HepG2 (cell line): ENCODE measurements around the gene CENPB. TPM values are rescaled to one million over a fixed set of nuclear protein-coding genes. Genes with fewer than 3 reads are reported as not detected.

Experiments used
- ATAC-seq: fragments of 200-7000 bp; cut with Tn5 transposase; 3 replicates; pipeline ENCODE4 v1.9.1; 2020; ENCODE audit warnings: mild to moderate bottlenecking, moderate library complexity
- BruUV-seq: library from RNA; stranded (reverse); fragments of 400-500 nt; replicated peaks from 2 replicates; lab custom pipeline; 2021; lab: Mats Ljungman, UMichigan
- CTCF ChIA-PET: fragments of 300-600 bp; formaldehyde crosslinking; extraction: SDS; loops from one replicate; lab custom pipeline; 2021; ENCODE audit warnings: low total read pairs, inconsistent platforms, low intra/inter-chr PET ratio; lab: Yijun Ruan, JAX
- POLR2A ChIA-PET: fragments of 350-600 bp; sonication (Branson Sonifier 250); formaldehyde crosslinking; loops from one replicate; lab custom pipeline; 2020; ENCODE audit warnings: antibody characterized with exemption, inconsistent platforms; lab: Yijun Ruan, JAX
- DNase-seq: peaks from one replicate; pipeline ENCODE4 v3.0.0-alpha.2; 2015; ENCODE audit warnings: low spot score
- FAIRE-seq: peaks from 3 replicates; lab custom pipeline; 2011; peaks lifted over from hg19 to GRCh38; lab: Jason Lieb, UNC
- H2AFZ ChIP-seq: one replicate; pipeline ENCODE4 v1.6.1; 2011; ENCODE audit warnings: low read length, inconsistent platforms
- H3K27ac ChIP-seq: fragments of 300-600 bp; 3 replicates; pipeline ENCODE4 v1.8.0; 2011; ENCODE audit warnings: mixed run types, mild to moderate bottlenecking, mixed read lengths, low read length, inconsistent platforms; ENCODE audit not compliant: insufficient read depth; ENCODE audit errors: extremely low read length
- H3K27me3 ChIP-seq, 2 experiments: fragments of 200-600 bp in 1 of 2; 2 replicates in 1 of 2; 3 replicates in 1 of 2; pipeline versions ENCODE4 v1.6.0 to v1.8.0; 2011; ENCODE audit warnings: low read length in 2 of 2, mild to moderate bottlenecking in 2 of 2, moderate library complexity in 2 of 2, inconsistent platforms in 1 of 2; ENCODE audit not compliant: insufficient read depth in 2 of 2, control insufficient read depth in 1 of 2
- H3K36me3 ChIP-seq, 2 experiments: fragments of 200-600 bp in 1 of 2; replicated peaks in 1 of 2; 2 replicates in 1 of 2; 3 replicates in 1 of 2; pipeline versions ENCODE4 v1.5.1 to v1.8.0; 2011; ENCODE audit warnings: low read length in 2 of 2, inconsistent platforms in 1 of 2; ENCODE audit not compliant: insufficient read depth in 2 of 2, control insufficient read depth in 1 of 2
- H3K4me1 ChIP-seq: 2 replicates; pipeline ENCODE4 v1.5.1; 2012; ENCODE audit warnings: low read length, inconsistent platforms; ENCODE audit not compliant: insufficient read depth
- H3K4me2 ChIP-seq: 2 replicates; pipeline ENCODE4 v1.6.0; 2011; ENCODE audit warnings: low read depth, low read length, inconsistent platforms
- H3K4me3 ChIP-seq, 3 experiments: fragments of 200-600 bp in 1 of 3; sonication (generic), shearing (Covaris generic) in 1 of 3; replicated peaks in 1 of 3; 2 replicates each; pipeline ENCODE4 v1.5.1; 2011 to 2016; ENCODE audit warnings: low read length in 3 of 3, inconsistent platforms in 2 of 3, low read depth in 2 of 3, mild to moderate bottlenecking in 2 of 3, control low read depth in 1 of 3, mixed read lengths in 1 of 3; ENCODE audit not compliant: insufficient read depth in 1 of 3
- H3K79me2 ChIP-seq: one replicate; pipeline ENCODE4 v1.6.1; 2011; ENCODE audit warnings: low read length, inconsistent platforms; ENCODE audit not compliant: insufficient read depth
- H3K9ac ChIP-seq: 2 replicates; pipeline ENCODE4 v1.6.0; 2011; ENCODE audit warnings: mild to moderate bottlenecking, low read depth, low read length, inconsistent platforms; ENCODE audit not compliant: insufficient read depth
- H3K9me3 ChIP-seq: 2 replicates; pipeline ENCODE4 v1.5.1; 2012; ENCODE audit warnings: mild to moderate bottlenecking, low read length
- H4K20me1 ChIP-seq: 2 replicates; pipeline ENCODE4 v1.6.0; 2011; ENCODE audit warnings: inconsistent platforms, mild to moderate bottlenecking, low read length, moderate library complexity; ENCODE audit not compliant: insufficient read depth
- AGO2 ChIP-seq: fragments of 200-400 bp; formaldehyde crosslinking; optimal IDR thresholded peaks from 2 replicates; pipeline ENCODE3; 2017; ENCODE audit warnings: mild to moderate bottlenecking, low read depth, low read length, moderate library complexity
- DR1 ChIP-seq: sonication (generic); formaldehyde crosslinking; IDR thresholded peaks from 2 replicates; pipeline ENCODE4 v1.8.0; 2021; ENCODE audit warnings: mild to moderate bottlenecking, missing genetic modification reagents, inconsistent platforms
- HNRNPL ChIP-seq: fragments of 200-400 bp; formaldehyde crosslinking; IDR thresholded peaks from 2 replicates; pipeline ENCODE4 v1.6.1; 2017; ENCODE audit warnings: mild to moderate bottlenecking, low read depth, low read length
- NFKB2 ChIP-seq: sonication (generic); formaldehyde crosslinking; IDR thresholded peaks from 2 replicates; pipeline ENCODE4 v1.4.0; 2020; ENCODE audit warnings: missing genetic modification reagents, borderline replicate concordance
- NRL ChIP-seq: sonication (generic); formaldehyde crosslinking; IDR thresholded peaks from 2 replicates; pipeline ENCODE4 v1.5.0; 2020; ENCODE audit warnings: missing genetic modification reagents, mild to moderate bottlenecking, moderate library complexity, borderline replicate concordance
- PRPF4 ChIP-seq: fragments of 200-400 bp; formaldehyde crosslinking; IDR thresholded peaks from 2 replicates; pipeline ENCODE4 v1.6.1; 2016; ENCODE audit warnings: low read length, low read depth; ENCODE audit not compliant: poor library complexity, severe bottlenecking
- RBFOX2 ChIP-seq: fragments of 200-400 bp; formaldehyde crosslinking; IDR thresholded peaks from 2 replicates; pipeline ENCODE4 v1.6.1; 2017; ENCODE audit warnings: low read depth, mild to moderate bottlenecking, low read length
- RBM22 ChIP-seq: fragments of 200-400 bp; formaldehyde crosslinking; optimal IDR thresholded peaks from 2 replicates; pipeline ENCODE3; 2017; ENCODE audit warnings: mild to moderate bottlenecking, low read length, moderate library complexity
- SOX6 ChIP-seq, 2 experiments: fragments of 450-650 bp in 1 of 2; sonication (generic) in 1 of 2; formaldehyde crosslinking in 1 of 2; IDR thresholded peaks; 2 replicates each; pipeline versions ENCODE4 v1.4.0 to v1.6.1; 2017 to 2020; ENCODE audit warnings: antibody characterized with exemption in 1 of 2, mild to moderate bottlenecking in 1 of 2, missing genetic modification reagents in 1 of 2
- TEAD3 ChIP-seq: optimal IDR thresholded peaks from 2 replicates; pipeline ENCODE3; 2016; ENCODE audit warnings: borderline replicate concordance
- ZBTB7A ChIP-seq: sonication (generic); formaldehyde crosslinking; IDR thresholded peaks from 2 replicates; pipeline ENCODE4 v1.8.0; 2022; ENCODE audit warnings: mild to moderate bottlenecking, missing genetic modification reagents
- ZC3H13 ChIP-seq: sonication (generic); formaldehyde crosslinking; IDR thresholded peaks from 2 replicates; pipeline ENCODE4 v1.8.1; 2023; ENCODE audit warnings: mild to moderate bottlenecking, missing genetic modification reagents, moderate library complexity
- ZFP1 ChIP-seq: IDR thresholded peaks from 2 replicates; pipeline ENCODE4 v1.6.1; 2016
- ZNF589 ChIP-seq: sonication (generic); formaldehyde crosslinking; conservative IDR thresholded peaks from 2 replicates; pipeline ENCODE4 v1.8.0; 2022; ENCODE audit warnings: mild to moderate bottlenecking, moderate library complexity, missing genetic modification reagents
- ZNF788 ChIP-seq: sonication (generic); formaldehyde crosslinking; IDR thresholded peaks from 2 replicates; pipeline ENCODE4 v1.5.0; 2020; ENCODE audit warnings: mild to moderate bottlenecking, missing genetic modification reagents, borderline replicate concordance
- WGBS: methylation state at CpG from one replicate; pipeline ENCODE4 v1.1.6; 2017; ENCODE audit warnings: low lambda C conversion rate; 5-methylcytosine and 5-hydroxymethylcytosine counted together
- in situ Hi-C: cut with HindIII; loops from 2 replicates; pipeline ENCODE4 v1.10.0; 2017; ENCODE audit warnings: low pct_unique_long_range_greater_than_20kb; ENCODE audit not compliant: extremely low pct_ligation_motif_present
- intact Hi-C: fragments of 100-400 bp; cut with micrococcal nuclease; formaldehyde crosslinking; loops from one replicate; pipeline ENCODE4 v1.10.0; 2022; ENCODE audit not compliant: unreplicated experiment
- polyA plus RNA-seq, 8 experiments: library from polyadenylated mRNA; depleted of rRNA in 3 of 8; stranded (reverse) in 7 of 8; unstranded in 1 of 8; fragments of >200 nt; fragmentation: Illumina TruSeq in 4 of 8; extraction: Trizol in 4 of 8; gene quantifications; 2 replicates each; pipeline versions ENCODE4 v1.2.1 to v1.2.3, GENCODE V29; 2011 to 2016; ENCODE audit warnings: low read depth in 4 of 8, missing spikeins in 1 of 8, mixed read lengths in 1 of 8; ENCODE audit not compliant: insufficient read depth in 1 of 8
- total RNA-seq, 5 experiments: library from RNA; depleted of rRNA; stranded (reverse); fragments of >200 nt; fragmentation: Illumina TruSeq; extraction: Trizol; gene quantifications; 2 replicates each; pipeline ENCODE4 v1.2.3, GENCODE V29; 2016; ENCODE audit warnings: low read depth in 1 of 5
- TF ChIP-seq, protein P1 (sequence below): sonication (generic); formaldehyde crosslinking; IDR thresholded peaks from 2 replicates; pipeline ENCODE4 v1.4.0; 2020; ENCODE audit warnings: missing genetic modification reagents
- TF ChIP-seq, protein P2 (sequence below), 2 experiments: IDR thresholded peaks; 2 replicates each; pipeline ENCODE4 v1.6.1; 2011 to 2012; ENCODE audit warnings: low read length in 2 of 2, borderline replicate concordance in 1 of 2, low read depth in 1 of 2, mild to moderate bottlenecking in 1 of 2, moderate library complexity in 1 of 2

CENPB gene
- total and polyA plus RNA-seq, 2 of the 13 experiments (the other 11 are each of a cell fraction or from before 2014, with no cell fraction given), result 10.4 to 54.5 TPM

DNA sequence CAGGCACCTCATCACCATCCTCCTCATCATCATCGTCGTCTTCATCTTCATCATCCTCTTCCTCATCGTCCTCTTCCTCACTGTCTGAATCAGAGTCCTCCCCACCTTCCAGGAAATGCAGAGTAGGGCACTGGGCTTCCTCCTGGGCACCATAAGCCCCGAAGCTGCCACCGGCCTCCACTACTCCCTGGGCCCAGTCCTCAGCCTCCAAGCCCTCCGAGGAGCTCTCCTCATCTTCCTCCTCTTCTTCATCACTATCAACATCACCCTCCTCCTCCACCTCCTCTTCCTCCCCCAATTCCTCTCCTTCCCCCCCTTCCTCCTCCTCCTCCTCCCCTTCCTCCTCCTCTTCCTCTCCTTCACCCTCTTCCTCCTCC, 1.7 kb downstream of the CENPB start (continued):
- TF ChIP-seq PRPF4, result no peak
- TF ChIP-seq DR1 (CRISPR knock-in tag), result 0 out of 2 replicates have a peak, but pooled peaks have one; percentile 1
- TF ChIP-seq NFKB2 (CRISPR knock-in tag), result 0 out of 2 replicates have a peak, but pooled peaks have one; percentile 5
- TF ChIP-seq ZNF788, result no peak
- TF ChIP-seq SOX6 (IDR thresholded peaks at IDR 0.05), result no peak
- no peak for TF ChIP-seq SOX6 (CRISPR knock-in tag; IDR thresholded peaks at IDR 0.05)

DNA sequence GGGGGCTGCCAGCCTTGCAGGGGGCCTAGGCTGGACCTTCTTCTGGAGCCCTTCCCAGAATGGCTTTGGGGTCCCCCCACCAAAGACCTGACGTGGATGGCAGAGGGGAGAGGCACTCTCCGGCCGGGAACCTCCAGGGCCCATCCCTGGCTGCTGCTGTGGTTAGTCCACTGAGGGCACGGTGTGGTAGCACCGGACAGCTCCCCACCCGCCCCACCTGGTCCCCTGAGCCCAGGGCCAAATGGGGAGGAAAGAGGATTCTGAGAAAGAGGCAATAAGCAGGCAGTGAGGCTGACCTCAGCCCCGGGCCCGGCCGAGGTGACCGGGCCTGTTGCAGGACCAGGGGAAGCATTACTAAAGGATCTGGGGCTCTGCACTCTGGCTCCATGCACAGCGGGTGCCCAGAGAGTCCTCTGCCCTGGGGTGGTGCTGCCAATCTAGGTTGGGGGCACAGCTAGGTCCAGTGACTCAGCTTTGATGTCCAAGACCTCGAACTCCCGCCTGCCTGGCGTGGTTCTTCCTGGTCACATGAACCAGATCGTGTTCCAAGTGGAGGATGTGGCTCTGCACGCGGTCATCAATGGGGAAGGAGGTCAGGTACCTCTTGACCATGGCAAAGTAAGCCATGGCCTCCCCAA, 2.2 kb downstream of the CENPB start:
- Histone ChIP-seq H3K4me1 (peaks cover 81% of the 10 kb centered on the region), H3K36me3 (no peaks in the 10 kb centered on the region), H3K4me2 (peak overlapping the region; percentile 94), H3K4me3 (no peak overlapping the region), H3K27me3 (peaks cover 0 to 23% of the 10 kb centered on the region in 2 experiments; a peak in 4 of 5 replicates), H3K9ac (no peak overlapping the region), H3K9me3 (no peaks in the 10 kb centered on the region), H2AFZ (no peak overlapping the region), H4K20me1 (peaks cover 5% of the 10 kb centered on the region; the same call in 1 of the 2 replicates), H3K79me2 (peaks cover 9% of the 10 kb centered on the region), H3K27ac (no peak overlapping the region)
- ChIA-PET CTCF (no interaction called here), POLR2A (interaction anchor here (7.6 to 10.4 kb wide), 2 partner anchors 16 to 35 kb away, joined by 74 to 134 read pairs; partner anchors contain the start of genes ADISSP and AP5S1)
- WGBS, result 95% methylated on average over 11 of the region's 17 CpGs
- TSS peak; percentile 90 for BruUV-seq
- intact Hi-C loops (loop anchor here (5.0 kb wide), 1 partner anchor 308 kb away; no protein-coding TSS in a partner anchor), in situ Hi-C loops (loop anchor here (5.0 kb wide), 1 partner anchor 33 kb away; no protein-coding TSS in a partner anchor)
- ATAC-seq (no peak), DNase-seq (no peak), FAIRE-seq (no peak)
- TF ChIP-seq NRL (CRISPR knock-in tag) (0 out of 2 replicates have a peak, but pooled peaks have one; percentile 63), ZNF589 (CRISPR knock-in tag) (no peak), HNRNPL (peak; percentile 86; the same call in 1 of the 2 replicates), AGO2 (peak; percentile 87), TEAD3 (peak; percentile 22), ZFP1 (no peak), RBM22 (peak; percentile 27), RBFOX2 (peak; percentile 43; the same call in 1 of the 2 replicates), ZBTB7A (CRISPR knock-in tag) (0 out of 2 replicates have a peak, but pooled peaks have one; percentile 7), ZC3H13 (0 out of 2 replicates have a peak, but pooled peaks have one; percentile 66)
- TF ChIP-seq, protein P1, sequence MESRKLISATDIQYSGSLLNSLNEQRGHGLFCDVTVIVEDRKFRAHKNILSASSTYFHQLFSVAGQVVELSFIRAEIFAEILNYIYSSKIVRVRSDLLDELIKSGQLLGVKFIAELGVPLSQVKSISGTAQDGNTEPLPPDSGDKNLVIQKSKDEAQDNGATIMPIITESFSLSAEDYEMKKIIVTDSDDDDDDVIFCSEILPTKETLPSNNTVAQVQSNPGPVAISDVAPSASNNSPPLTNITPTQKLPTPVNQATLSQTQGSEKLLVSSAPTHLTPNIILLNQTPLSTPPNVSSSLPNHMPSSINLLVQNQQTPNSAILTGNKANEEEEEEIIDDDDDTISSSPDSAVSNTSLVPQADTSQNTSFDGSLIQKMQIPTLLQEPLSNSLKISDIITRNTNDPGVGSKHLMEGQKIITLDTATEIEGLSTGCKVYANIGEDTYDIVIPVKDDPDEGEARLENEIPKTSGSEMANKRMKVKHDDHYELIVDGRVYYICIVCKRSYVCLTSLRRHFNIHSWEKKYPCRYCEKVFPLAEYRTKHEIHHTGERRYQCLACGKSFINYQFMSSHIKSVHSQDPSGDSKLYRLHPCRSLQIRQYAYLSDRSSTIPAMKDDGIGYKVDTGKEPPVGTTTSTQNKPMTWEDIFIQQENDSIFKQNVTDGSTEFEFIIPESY (CRISPR knock-in tag), result peak; percentile 79
- TF ChIP-seq, protein P2, sequence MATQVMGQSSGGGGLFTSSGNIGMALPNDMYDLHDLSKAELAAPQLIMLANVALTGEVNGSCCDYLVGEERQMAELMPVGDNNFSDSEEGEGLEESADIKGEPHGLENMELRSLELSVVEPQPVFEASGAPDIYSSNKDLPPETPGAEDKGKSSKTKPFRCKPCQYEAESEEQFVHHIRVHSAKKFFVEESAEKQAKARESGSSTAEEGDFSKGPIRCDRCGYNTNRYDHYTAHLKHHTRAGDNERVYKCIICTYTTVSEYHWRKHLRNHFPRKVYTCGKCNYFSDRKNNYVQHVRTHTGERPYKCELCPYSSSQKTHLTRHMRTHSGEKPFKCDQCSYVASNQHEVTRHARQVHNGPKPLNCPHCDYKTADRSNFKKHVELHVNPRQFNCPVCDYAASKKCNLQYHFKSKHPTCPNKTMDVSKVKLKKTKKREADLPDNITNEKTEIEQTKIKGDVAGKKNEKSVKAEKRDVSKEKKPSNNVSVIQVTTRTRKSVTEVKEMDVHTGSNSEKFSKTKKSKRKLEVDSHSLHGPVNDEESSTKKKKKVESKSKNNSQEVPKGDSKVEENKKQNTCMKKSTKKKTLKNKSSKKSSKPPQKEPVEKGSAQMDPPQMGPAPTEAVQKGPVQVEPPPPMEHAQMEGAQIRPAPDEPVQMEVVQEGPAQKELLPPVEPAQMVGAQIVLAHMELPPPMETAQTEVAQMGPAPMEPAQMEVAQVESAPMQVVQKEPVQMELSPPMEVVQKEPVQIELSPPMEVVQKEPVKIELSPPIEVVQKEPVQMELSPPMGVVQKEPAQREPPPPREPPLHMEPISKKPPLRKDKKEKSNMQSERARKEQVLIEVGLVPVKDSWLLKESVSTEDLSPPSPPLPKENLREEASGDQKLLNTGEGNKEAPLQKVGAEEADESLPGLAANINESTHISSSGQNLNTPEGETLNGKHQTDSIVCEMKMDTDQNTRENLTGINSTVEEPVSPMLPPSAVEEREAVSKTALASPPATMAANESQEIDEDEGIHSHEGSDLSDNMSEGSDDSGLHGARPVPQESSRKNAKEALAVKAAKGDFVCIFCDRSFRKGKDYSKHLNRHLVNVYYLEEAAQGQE (IDR thresholded peaks at IDR 0.05; ENCODE audit: borderline replicate concordance in 1 of 2, low read depth in 1 of 2, low read length in 2 of 2), result peak in 1 of 2 experiments; percentile 78
